ENCODE measurements around the gene KLF13.

The KLF13 gene

DNA sequence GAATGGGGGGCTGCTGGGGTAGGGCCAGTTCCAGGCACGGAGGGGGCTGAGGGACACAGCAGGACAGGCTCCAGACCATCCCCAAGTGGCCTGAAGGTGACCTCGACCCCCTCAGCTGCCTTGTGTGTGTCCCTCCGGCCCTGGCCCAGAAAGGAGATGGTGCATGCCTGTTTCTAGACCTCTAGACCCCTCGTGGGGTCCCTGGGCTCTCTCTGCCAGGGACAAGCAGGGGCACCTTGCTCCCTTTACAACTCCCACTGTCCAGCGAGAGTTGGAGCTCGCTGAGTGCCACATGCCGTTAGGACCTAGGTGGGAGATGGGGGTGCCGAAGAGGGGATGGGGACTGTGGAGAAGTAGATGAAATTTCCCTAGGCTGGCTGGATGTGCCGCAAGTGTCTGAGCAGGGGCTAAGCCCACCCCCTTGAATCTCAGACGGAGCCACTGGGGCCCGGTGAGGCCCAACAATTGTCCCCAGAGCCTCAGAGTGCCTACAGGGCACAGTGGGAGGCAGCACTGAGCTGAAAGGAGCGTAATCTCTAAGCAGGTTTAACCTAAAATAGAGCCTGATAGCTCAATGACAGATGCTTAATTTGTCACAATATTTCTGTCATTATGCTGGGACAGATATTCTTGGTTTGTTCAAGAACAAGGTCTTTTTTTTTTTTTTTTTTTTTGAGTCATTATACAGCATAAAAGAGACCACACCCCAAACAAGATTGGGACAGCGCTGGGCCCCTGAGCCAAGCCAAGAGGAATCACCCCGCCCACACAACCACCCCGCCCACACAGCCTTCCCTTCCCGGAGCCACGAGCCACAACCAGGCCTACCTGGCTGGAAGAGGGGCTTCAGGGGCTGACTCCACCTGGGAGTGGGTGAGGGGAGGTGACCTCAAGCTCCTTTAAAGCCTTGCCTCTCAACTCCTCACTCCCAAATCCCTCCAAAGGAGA lies 23.6 kb upstream of the KLF13 start:
- Mint-ChIP-seq H3K4me1 (peaks cover 13% of the 10 kb centered on the region), H3K4me3 (no peak overlapping the region), H3K9me3 (no peaks in the 10 kb centered on the region), H3K27ac (ENCODE audit: low read depth) (no peak overlapping the region), H3K27me3 (peaks cover 13% of the 10 kb centered on the region), H3K36me3 (ENCODE audit: insufficient read depth) (no peaks in the 10 kb centered on the region)
- peak; percentile 6 to 9 for DNase-seq (ENCODE audit: low spot score in 2 of 2)
- ATAC-seq (replicated peaks; ENCODE audit: extremely low read depth, poor library complexity, severe bottlenecking) = peak; percentile 40

DNA sequence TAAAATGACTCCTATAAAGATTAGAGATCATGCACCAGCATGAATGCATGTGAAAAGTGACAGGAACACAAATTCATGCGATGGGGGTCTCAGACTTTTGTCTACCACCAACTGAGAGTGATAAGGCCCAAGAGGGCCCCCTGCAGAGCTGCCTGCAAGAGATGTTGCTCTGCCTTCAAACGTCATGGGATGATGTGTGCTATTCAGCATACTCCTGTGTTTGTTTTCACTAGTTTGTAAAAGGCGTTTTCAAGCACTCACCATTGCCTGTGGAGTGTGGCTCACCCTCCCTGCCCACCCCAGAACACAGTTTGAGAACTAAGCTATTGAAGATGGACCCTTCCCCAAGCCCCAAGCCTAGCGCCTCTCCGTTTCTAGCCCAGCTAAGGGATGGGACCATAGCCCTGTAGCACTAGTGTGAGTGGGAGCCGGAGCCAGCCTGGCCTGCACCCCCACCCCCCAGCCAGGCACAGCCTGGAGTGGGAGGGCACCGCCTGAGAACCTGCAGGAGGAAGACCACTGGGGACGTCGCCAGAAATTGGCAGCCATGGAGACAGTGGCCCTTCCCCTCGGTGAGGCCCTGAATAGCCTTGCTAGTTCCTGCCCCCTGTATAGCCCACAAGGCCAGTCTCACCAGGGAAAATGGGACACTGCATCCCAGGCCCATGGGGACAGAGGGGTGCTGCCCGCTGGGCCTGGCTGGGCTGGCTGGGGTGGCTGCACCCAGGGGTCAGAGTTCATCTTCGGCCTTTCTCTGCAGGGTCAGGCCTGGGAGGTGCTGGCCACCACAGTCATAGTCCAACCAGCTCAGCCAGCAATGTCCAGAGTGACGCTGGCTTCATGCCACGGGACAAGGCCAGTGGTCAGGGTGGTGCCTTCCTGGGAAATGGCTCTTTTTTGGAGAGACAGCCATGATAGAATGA lies 22.6 kb upstream of the KLF13 start:
- Mint-ChIP-seq H3K27ac (ENCODE audit: low read depth) (no peak overlapping the region), H3K4me1 (peaks cover 16% of the 10 kb centered on the region), H3K27me3 (peaks cover 18% of the 10 kb centered on the region), H3K36me3 (ENCODE audit: insufficient read depth) (no peaks in the 10 kb centered on the region), H3K4me3 (no peak overlapping the region), H3K9me3 (no peaks in the 10 kb centered on the region)
- DNase-seq (ENCODE audit: low spot score in 2 of 2) = peak; percentile 6 to 11
- ATAC-seq (replicated peaks; ENCODE audit: extremely low read depth, poor library complexity, severe bottlenecking) = no peak

- ATAC-seq (replicated peaks; ENCODE audit: extremely low read depth, poor library complexity, severe bottlenecking) = no peak
- no peak overlapping the region for H3K4me3 Mint-ChIP-seq
Observed at GRCh38 chr15:31304751-31305365, 21.8 kb upstream of the KLF13 start.

GRCh38 chr15:31305375-31305774 lies 21.3 kb upstream of the KLF13 start:
- Mint-ChIP-seq H3K27ac (ENCODE audit: low read depth) (peak overlapping the region; percentile 54), H3K27me3 (peaks cover 18% of the 10 kb centered on the region), H3K4me3 (no peak overlapping the region), H3K36me3 (ENCODE audit: insufficient read depth) (no peaks in the 10 kb centered on the region), H3K9me3 (no peaks in the 10 kb centered on the region), H3K4me1 (peaks cover 16% of the 10 kb centered on the region)
- ATAC-seq (replicated peaks; ENCODE audit: extremely low read depth, poor library complexity, severe bottlenecking) = no peak
- DNase-seq (ENCODE audit: low spot score in 2 of 2) = no peak

More at GRCh38 chr15:31304751-31305365, 21.8 kb upstream of the KLF13 start:
- no peaks in the 10 kb centered on the region for H3K9me3 Mint-ChIP-seq
- peaks cover 18% of the 10 kb centered on the region for H3K27me3 Mint-ChIP-seq
- no peaks in the 10 kb centered on the region for H3K36me3 Mint-ChIP-seq (ENCODE audit: insufficient read depth)
- H3K27ac Mint-ChIP-seq (ENCODE audit: low read depth) = peak overlapping the region; percentile 54
- peaks cover 16% of the 10 kb centered on the region for H3K4me1 Mint-ChIP-seq
- DNase-seq (ENCODE audit: low spot score in 2 of 2) = peak in 1 of 2 donors; percentile 11

DNA sequence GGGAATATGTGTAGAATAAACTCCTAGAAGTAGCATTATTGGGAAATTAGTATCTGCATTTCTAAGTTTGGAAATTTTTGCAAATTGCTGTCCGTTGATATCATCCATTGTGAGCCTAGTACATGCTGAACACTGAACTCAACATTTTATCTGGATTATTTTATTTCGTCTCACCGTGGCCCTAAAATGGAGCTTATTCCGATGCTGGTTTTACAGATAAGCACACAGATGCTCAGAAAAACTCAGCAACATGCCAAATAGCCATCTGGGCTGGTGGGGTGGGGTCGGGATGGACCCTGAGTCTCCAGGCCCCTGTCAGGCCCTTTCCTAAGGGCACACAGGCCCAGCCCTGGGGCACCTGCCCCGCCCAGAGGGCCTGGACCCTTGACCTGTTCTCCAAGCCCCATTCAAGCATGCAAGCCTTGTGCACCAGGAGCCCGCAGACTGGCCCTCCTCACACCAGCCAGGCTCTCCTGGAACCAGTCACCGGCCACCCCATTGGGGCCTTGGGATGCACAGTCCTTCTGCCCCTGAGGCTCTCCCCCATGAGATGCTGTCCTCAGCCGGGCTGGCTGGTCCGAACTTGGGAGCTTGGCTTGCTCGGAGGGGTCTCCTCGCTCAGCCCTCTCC lies 20.7 kb upstream of the KLF13 start:
- Mint-ChIP-seq H3K27ac (ENCODE audit: low read depth) (peak overlapping the region; percentile 54), H3K27me3 (peaks cover 18% of the 10 kb centered on the region), H3K9me3 (no peaks in the 10 kb centered on the region), H3K4me3 (no peak overlapping the region), H3K4me1 (peaks cover 16% of the 10 kb centered on the region), H3K36me3 (ENCODE audit: insufficient read depth) (peaks cover 1% of the 10 kb centered on the region)
- DNase-seq (ENCODE audit: low spot score in 2 of 2) = peak in 1 of 2 donors; percentile 5
- no peak for ATAC-seq (replicated peaks; ENCODE audit: extremely low read depth, poor library complexity, severe bottlenecking)

DNA sequence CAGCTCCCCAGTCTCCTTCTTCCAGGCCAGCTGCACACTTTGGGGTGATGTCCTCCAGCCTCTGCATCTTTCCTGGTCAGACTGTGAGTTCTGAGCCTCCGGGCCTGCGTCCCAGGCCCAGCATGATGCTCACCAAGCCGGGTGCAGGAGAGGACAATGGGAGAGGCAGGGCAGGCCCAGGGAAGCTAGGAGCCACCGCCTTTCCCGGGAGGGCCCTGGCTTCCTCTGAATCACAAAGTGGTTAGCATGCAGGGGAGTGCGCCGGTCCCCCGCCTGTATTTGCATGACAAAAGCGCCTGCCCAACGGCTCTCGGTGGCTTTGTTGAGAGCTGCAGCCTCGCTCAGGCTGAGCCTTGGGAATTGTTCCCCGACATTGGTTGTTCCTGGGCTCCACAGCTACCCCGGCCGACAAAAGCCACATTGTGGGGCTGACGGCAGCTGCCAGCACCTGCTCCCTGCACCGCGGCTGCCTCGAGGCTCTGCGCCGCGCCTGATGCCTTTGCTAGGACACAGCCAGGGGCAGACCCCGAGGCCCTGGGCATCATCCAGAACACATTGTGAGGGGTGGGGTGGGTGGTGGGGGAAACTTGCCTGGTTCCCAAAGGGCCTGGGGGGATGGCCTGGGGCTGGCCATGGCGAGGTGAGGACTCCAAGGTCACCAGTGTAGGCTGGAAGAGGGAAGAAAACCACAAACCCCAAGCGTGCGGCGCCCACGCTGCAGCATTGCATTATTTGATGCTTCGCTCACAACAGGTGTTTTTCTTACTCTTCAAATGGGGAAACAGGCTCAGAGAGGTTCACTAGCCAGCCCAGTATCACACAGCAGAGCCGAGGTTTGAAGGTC lies 20.0 kb upstream of the KLF13 start:
- Mint-ChIP-seq H3K4me3 (no peak overlapping the region), H3K27me3 (peaks cover 18% of the 10 kb centered on the region), H3K4me1 (peaks cover 16% of the 10 kb centered on the region), H3K9me3 (no peaks in the 10 kb centered on the region), H3K27ac (ENCODE audit: low read depth) (no peak overlapping the region), H3K36me3 (ENCODE audit: insufficient read depth) (peaks cover 1% of the 10 kb centered on the region)
- DNase-seq (ENCODE audit: low spot score in 2 of 2) (peak in 1 of 2 donors; percentile 9), ATAC-seq (replicated peaks; ENCODE audit: extremely low read depth, poor library complexity, severe bottlenecking) (no peak)

GRCh38 chr15:31307270-31308184 lies 19.1 kb upstream of the KLF13 start:
- Mint-ChIP-seq H3K27me3 (peaks cover 18% of the 10 kb centered on the region), H3K27ac (ENCODE audit: low read depth) (no peak overlapping the region), H3K4me1 (peaks cover 16% of the 10 kb centered on the region), H3K9me3 (no peaks in the 10 kb centered on the region), H3K36me3 (ENCODE audit: insufficient read depth) (peaks cover 1% of the 10 kb centered on the region), H3K4me3 (no peak overlapping the region)
- ATAC-seq (replicated peaks; ENCODE audit: extremely low read depth, poor library complexity, severe bottlenecking) (no peak), DNase-seq (ENCODE audit: low spot score in 2 of 2) (peak; percentile 7 to 11)

GRCh38 chr15:31308185-31308639 lies 18.4 kb upstream of the KLF13 start:
- DNase-seq (ENCODE audit: low spot score in 2 of 2) (peak; percentile 5 to 7), ATAC-seq (replicated peaks; ENCODE audit: extremely low read depth, poor library complexity, severe bottlenecking) (no peak)
- Mint-ChIP-seq H3K27me3 (peaks cover 18% of the 10 kb centered on the region), H3K4me3 (no peak overlapping the region), H3K9me3 (no peaks in the 10 kb centered on the region), H3K27ac (ENCODE audit: low read depth) (no peak overlapping the region), H3K36me3 (ENCODE audit: insufficient read depth) (peaks cover 1% of the 10 kb centered on the region), H3K4me1 (peaks cover 16% of the 10 kb centered on the region)

DNA sequence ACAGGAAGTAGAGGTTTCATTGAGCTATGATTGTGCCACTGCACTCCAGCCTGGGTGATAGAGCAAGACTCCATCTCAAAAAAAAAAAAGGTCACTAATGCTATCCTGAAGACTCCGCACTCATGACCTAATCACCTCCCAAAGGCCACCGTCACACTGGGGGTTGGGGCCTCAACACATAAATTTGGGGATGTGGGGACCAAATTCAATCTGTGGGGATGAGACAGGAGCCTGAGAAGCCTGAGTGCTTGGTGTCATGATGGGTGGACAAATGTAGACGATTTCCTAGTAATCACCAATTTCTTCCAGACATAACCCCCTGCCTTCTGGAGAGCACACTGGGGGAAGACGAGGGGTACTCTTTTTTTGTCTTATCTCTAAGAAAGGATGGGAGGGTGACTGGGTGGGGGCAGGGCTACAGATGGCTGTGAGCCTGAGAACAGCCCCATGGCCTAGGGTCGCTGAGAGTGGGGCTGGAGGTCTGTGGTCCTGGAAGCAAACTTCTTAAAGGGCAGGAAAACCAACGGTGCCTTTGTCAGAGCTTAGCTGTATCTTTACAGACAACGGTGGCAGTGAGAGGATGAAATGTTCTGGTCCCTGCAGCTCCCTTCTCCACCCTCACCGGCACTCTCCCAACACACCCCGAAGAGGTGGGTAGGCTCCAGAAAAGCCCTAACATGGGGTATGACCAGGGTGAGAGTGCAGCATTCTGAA lies 16.6 kb upstream of the KLF13 start:
- DNase-seq (ENCODE audit: low spot score in 2 of 2) (peak in 1 of 2 donors; percentile 7), ATAC-seq (replicated peaks; ENCODE audit: extremely low read depth, poor library complexity, severe bottlenecking) (no peak)
- Mint-ChIP-seq H3K4me1 (peaks cover 13% of the 10 kb centered on the region), H3K4me3 (no peak overlapping the region), H3K27ac (ENCODE audit: low read depth) (no peak overlapping the region), H3K9me3 (no peaks in the 10 kb centered on the region), H3K36me3 (ENCODE audit: insufficient read depth) (peaks cover 1% of the 10 kb centered on the region), H3K27me3 (peaks cover 18% of the 10 kb centered on the region)
